Mucosa of rectum (tissue), 2 donors: Measurements from ENCODE around the gene GGA1.

Source experiments
- H3K27ac ChIP-seq, 2 donors: one replicate each; pipeline ENCODE4 v1.7.0; 2013; ENCODE audit warnings: inconsistent platforms in 2 of 2, low read depth in 2 of 2, low read length in 2 of 2
- H3K27me3 ChIP-seq, 2 donors: one replicate each; pipeline ENCODE4 v1.7.0; 2013; ENCODE audit warnings: low read length in 2 of 2; ENCODE audit not compliant: control insufficient read depth in 2 of 2, insufficient read depth in 2 of 2
- H3K36me3 ChIP-seq, 2 donors: one replicate each; pipeline ENCODE4 v1.7.0; 2013; ENCODE audit warnings: low read length in 2 of 2; ENCODE audit not compliant: control insufficient read depth in 2 of 2, insufficient read depth in 2 of 2
- H3K4me1 ChIP-seq, 2 donors: one replicate each; pipeline ENCODE4 v1.7.0; 2013; ENCODE audit warnings: low read length in 2 of 2, mild to moderate bottlenecking in 1 of 2; ENCODE audit not compliant: control insufficient read depth in 2 of 2, insufficient read depth in 2 of 2
- H3K4me3 ChIP-seq, 2 donors: one replicate each; pipeline ENCODE4 v1.7.0; 2013; ENCODE audit warnings: low read length in 2 of 2
- H3K9ac ChIP-seq, 2 donors: one replicate each; pipeline ENCODE4 v1.7.0; 2013; ENCODE audit warnings: low read length in 2 of 2, low read depth in 1 of 2, mild to moderate bottlenecking in 1 of 2
- H3K9me3 ChIP-seq, 2 donors: one replicate each; pipeline ENCODE4 v1.7.0; 2013; ENCODE audit warnings: low read length in 2 of 2; ENCODE audit not compliant: control insufficient read depth in 2 of 2
- donor health status: healthy.
- donor health status: Normal muscosa, but diverticular disease.

GGA1 gene

DNA sequence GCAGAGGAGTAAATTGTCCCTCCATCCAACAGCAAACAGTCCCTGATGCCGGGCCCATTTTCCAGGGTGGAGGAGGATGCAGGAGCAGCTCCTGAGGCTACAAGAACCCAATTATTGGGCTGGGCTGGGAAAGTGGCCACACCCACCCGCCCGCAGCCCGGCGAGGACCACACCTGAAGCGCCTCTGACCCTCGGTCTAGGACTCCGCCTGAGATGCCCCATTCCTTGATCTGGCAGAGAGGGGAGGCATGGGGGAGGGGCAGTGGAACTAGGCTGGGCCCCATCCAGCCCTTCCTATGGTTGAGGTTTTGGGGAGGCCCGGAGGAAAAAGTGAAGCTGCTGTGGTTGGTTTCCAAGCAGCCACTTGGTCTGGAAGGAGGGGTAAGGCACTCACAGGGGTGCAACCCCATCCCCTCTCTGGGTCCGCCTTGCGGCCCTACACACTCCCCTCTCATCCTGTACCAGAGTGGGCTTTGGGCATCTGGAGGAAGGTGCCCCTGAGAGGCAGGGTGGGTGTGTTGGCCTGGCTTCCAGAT lies 64.4 kb downstream of the GGA1 start:
- Histone ChIP-seq H3K27me3 (no peaks in the 10 kb centered on the region), H3K9me3 (no peaks in the 10 kb centered on the region), H3K4me3 (no peak overlapping the region), H3K9ac (peak overlapping the region in 1 of 2 donors; percentile 5), H3K27ac (peak overlapping the region in 1 of 2 donors; percentile 38), H3K36me3 (no peaks in the 10 kb centered on the region), H3K4me1 (peaks cover 37 to 38% of the 10 kb centered on the region in 2 donors)

DNA sequence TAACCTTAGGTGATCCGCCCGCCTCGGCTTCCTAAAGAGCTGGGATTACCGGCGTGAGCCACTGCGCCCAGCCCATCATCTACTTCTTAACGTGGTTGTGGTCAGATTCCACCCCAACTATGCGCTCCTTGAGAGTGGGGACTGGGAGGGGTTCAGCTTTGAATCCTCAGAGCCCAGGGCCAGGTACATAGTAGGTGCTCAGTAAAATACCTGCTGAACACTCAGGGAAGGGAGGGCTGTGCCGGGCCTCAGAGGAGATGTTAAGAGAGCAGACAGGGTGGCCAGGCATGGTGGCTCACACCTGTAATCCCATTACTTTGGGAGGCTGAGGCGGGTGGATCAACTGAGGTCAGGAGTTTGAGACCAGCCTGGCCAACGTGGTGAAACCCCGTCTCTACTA lies 65.6 kb downstream of the GGA1 start:
- Histone ChIP-seq H3K4me1 (peaks cover 37 to 42% of the 10 kb centered on the region in 2 donors), H3K9me3 (no peaks in the 10 kb centered on the region), H3K27me3 (no peaks in the 10 kb centered on the region), H3K27ac (peak overlapping the region; percentile 68 to 96), H3K4me3 (no peak overlapping the region), H3K9ac (no peak overlapping the region), H3K36me3 (peaks cover 0 to 3% of the 10 kb centered on the region in 2 donors)

GRCh38 chr22:37674951-37675929 lies 66.6 kb downstream of the GGA1 start, which contains the start of gene LGALS1:
LGALS1 (plus strand) TSS chr22:37675636; CDS start chr22:37675703, 67 bp downstream.
- Histone ChIP-seq H3K36me3 (peaks cover 0 to 3% of the 10 kb centered on the region in 2 donors), H3K4me3 (peak within 1 kb of the TSS; percentile 60 to 81), H3K4me1 (peaks cover 37 to 42% of the 10 kb centered on the region in 2 donors), H3K27ac (peak within 1 kb of the TSS; percentile 93 to 96), H3K27me3 (no peaks in the 10 kb centered on the region), H3K9me3 (no peaks in the 10 kb centered on the region), H3K9ac (peak within 1 kb of the TSS; percentile 73 to 78)

DNA sequence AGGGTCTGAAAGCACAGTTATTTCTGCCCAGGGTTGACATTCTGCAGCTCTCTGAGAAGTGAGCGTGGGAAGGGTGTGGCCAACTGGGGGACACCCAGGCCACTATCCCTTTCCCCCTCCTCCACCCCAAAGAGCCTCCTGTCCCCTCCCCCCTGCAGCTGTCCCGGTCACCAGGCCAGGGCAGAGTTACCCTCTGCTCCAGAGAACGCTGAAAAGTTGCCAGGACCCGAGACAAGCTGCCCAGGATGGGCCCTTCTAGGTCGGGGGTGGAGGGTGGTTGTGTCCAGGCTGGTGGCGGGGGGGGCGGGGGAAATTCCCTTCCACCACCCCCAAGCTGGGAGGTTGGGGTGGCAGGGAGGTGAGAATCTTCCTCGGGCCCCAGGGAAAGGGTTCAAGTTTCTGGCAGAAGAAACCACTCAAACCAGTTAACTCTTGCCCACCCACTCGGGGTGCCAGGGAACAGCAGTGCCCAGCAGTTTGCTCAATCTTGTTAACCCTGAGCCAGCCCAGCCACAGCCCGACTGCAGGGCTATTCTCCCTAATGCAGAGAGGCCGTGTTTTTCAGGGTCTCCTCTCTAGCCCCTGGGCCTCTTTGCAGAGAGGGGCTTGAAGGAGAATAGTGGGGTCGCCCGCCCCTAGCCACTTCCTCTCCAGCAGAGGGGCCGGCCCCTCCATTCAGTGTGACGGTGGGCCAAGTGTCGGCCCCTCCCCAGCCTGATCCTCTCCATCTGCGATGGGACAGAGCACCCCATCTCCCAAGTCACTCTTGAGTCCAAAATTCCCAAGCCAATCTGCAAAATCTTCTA lies 67.5 kb downstream of the GGA1 start:
- H3K4me3 ChIP-seq, result peak overlapping the region; percentile 60 to 81
- H3K27ac ChIP-seq, result peak overlapping the region; percentile 93 to 96
- H3K9ac ChIP-seq, result peak overlapping the region; percentile 73 to 78
- H3K9me3 ChIP-seq, result no peaks in the 10 kb centered on the region
- H3K4me1 ChIP-seq, result peaks cover 39 to 45% of the 10 kb centered on the region in 2 donors
- no peaks in the 10 kb centered on the region for H3K27me3 ChIP-seq
- H3K36me3 ChIP-seq, result peaks cover 0 to 3% of the 10 kb centered on the region in 2 donors

DNA sequence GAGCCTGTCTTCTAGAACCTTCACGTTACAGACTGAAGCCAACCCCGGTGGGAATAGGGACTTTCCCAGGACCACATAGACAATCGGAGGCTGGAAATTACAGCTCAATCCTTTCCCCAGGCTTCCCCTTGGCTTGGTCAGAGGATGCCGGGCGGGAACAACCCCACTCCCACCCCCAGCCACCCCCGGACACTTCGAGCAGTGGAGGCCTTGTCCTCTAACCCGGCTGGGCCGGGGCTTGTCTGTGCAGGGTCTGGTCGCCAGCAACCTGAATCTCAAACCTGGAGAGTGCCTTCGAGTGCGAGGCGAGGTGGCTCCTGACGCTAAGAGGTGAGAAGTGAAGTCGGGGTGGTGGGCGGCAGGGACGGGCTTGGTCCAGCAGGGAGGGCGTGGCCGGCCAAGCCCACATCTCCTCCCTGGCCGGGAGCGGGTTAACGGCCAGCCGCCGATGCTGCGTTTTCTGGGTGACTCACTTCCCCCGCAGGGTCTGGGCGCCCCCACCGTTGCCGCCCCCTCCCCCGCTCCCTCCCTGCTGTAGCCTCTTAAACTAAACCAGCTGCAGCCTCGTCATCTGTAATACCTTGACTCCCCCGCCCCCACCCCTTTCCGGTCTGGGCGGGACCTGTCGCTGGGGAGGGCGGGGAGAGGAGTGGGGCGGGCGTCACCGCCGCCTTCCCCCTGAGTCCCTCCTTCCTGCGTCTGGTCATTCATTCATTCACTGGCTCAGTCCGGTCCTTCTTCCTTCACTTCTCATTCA lies 68.3 kb downstream of the GGA1 start:
- H3K27ac ChIP-seq, result peak overlapping the region; percentile 93 to 96
- peaks cover 45 to 53% of the 10 kb centered on the region in 2 donors for H3K4me1 ChIP-seq
- no peaks in the 10 kb centered on the region for H3K27me3 ChIP-seq
- H3K36me3 ChIP-seq, result peaks cover 0 to 3% of the 10 kb centered on the region in 2 donors
- peak overlapping the region; percentile 73 to 78 for H3K9ac ChIP-seq
- peak overlapping the region; percentile 60 to 81 for H3K4me3 ChIP-seq
- H3K9me3 ChIP-seq, result no peaks in the 10 kb centered on the region

DNA sequence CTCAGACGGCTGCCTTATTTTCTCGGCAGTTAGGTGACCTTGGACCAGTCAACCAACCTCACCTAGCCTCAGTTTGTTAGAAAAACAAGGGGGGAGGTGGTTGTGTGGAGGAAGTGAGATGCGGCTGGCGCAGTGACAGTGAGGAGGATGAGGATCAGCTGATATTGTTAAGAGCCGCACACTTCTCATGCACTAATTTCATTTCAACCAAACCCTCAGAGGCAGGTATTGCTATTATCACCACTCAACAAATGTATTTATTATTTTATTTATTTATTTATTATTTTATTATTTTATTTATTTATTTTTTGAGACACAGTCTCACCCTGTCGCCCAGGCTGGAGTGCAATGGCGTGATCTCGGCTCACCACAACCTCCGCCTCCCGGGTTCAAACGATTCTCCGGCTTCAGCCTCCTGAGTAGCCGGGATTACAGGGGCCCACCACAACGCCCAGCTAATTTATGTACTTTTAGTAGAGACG lies 68.9 kb downstream of the GGA1 start:
- H3K9ac ChIP-seq, result peak overlapping the region; percentile 54 to 73
- H3K4me1 ChIP-seq, result peaks cover 40 to 53% of the 10 kb centered on the region in 2 donors
- peaks cover 0 to 3% of the 10 kb centered on the region in 2 donors for H3K36me3 ChIP-seq
- H3K4me3 ChIP-seq, result peak overlapping the region; percentile 60 to 71
- peak overlapping the region; percentile 93 to 96 for H3K27ac ChIP-seq
- no peaks in the 10 kb centered on the region for H3K27me3 ChIP-seq
- H3K9me3 ChIP-seq, result no peaks in the 10 kb centered on the region

- H3K27ac ChIP-seq, result peak overlapping the region in 1 of 2 donors; percentile 16
- no peaks in the 10 kb centered on the region for H3K9me3 ChIP-seq
- no peak overlapping the region for H3K4me3 ChIP-seq
- H3K27me3 ChIP-seq, result no peaks in the 10 kb centered on the region
- peaks cover 34 to 47% of the 10 kb centered on the region in 2 donors for H3K4me1 ChIP-seq
- peak overlapping the region in 1 of 2 donors; percentile 14 for H3K9ac ChIP-seq
- H3K36me3 ChIP-seq, result peaks cover 0 to 3% of the 10 kb centered on the region in 2 donors
Observed at GRCh38 chr22:37678372-37678771, 69.7 kb downstream of the GGA1 start.

GRCh38 chr22:37679670-37680069 lies 71.0 kb downstream of the GGA1 start:
- Histone ChIP-seq H3K4me1 (peaks cover 30 to 44% of the 10 kb centered on the region in 2 donors), H3K9me3 (no peaks in the 10 kb centered on the region), H3K27ac (no peak overlapping the region)

DNA sequence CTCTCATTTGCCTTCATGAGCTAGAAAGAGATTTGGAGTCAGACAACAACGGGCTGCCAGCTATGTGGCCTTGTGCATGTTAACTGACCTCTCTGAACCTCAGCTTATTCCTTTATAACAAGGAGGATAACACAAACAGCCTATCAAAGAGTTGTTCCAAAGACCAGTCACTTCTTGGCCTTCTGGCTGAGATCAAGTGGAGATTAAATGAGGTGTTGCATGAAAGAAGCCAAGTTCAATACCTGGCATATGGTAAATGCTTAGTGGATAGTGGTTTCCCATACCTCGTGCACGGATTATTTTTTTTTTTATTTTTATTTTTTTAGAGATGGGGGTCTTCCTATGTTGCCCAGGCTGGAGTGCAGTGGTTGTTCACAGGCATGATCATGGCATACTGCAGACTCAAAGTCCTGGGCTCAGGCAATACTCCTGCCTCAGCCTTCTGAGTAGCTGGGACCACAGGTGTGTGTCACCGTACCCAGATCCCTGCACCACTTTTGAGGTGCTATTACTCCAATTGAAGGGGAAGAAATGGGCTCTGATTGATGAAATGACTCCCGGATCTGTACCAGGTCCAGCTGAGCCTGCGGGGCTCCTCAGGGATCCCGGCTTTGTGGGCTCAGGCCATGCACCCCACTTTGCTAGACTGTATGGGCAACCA lies 71.7 kb downstream of the GGA1 start:
- Histone ChIP-seq H3K4me1 (peaks cover 26 to 43% of the 10 kb centered on the region in 2 donors), H3K9ac (no peak overlapping the region), H3K27ac (no peak overlapping the region), H3K4me3 (no peak overlapping the region), H3K36me3 (peaks cover 0 to 3% of the 10 kb centered on the region in 2 donors), H3K9me3 (no peaks in the 10 kb centered on the region), H3K27me3 (no peaks in the 10 kb centered on the region)

More at GRCh38 chr22:37679670-37680069, 71.0 kb downstream of the GGA1 start:
- H3K27me3 ChIP-seq, result no peaks in the 10 kb centered on the region
- no peak overlapping the region for H3K9ac ChIP-seq
- peaks cover 0 to 3% of the 10 kb centered on the region in 2 donors for H3K36me3 ChIP-seq
- H3K4me3 ChIP-seq, result no peak overlapping the region
